ENCODE measurements around the gene ASIC1. TPM values are rescaled to one million over a fixed set of nuclear protein-coding genes. Genes with fewer than 3 reads are reported as not detected.

The ASIC1 gene
- total and polyA plus RNA-seq, 2 of the 13 experiments (the other 11 are each of a cell fraction or from before 2014, with no cell fraction given): 0.44 to 1.5 TPM

DNA sequence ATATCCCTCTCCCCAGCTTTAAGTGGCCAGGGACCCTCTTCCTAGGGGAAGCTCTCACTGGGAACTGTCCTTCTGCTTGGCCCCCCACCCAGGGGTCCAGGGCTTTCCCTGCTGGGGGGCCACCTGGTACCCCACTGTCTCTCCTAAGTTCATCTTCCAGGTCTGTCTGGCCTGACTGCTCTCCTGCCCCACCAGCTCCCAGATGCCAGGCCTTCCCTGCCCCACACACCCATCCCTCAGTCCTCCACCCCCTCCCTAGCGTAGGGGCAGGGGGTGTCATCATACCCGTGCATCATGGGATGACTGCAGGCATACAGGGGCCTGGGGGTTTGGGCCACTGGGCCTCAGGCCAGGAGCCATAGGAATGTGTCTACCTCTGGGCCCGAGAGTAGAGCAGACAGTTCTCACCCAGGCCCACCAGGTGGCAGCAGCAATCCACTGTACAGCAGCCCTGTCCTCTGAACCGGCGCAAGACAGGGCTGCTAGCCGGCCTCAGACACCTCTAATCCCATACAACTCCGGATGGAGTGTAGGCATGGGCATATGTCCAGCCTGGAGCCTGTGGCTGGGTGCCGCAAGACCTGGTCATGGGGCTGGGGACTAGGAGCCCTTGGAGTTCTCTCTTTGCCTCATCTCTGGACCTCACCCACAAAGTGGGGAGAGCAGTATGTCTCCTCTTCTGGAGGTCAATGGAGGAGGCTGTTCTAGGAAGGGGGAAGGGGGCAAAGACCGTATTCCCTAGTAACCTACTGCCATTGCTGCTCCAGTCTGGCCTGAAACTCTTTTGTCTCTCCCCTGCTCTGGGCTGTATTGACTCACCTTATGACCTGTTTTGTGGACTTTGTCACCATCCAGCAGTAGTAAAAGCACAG lies 17.8 kb downstream of the ASIC1 start (continued):
- TF ChIP-seq HNF4G (IDR thresholded peaks at IDR 0.05; ENCODE audit: borderline replicate concordance, low read depth, low read length): peak; percentile 14; the same call in 1 of the 2 replicates
- TF ChIP-seq HNF4G (CRISPR knock-in tag; IDR thresholded peaks at IDR 0.05; ENCODE audit: borderline replicate concordance, low read depth): no peak
- 0 out of 2 replicates have a peak, but pooled peaks have one; percentile 73 for TF ChIP-seq SALL2 (CRISPR knock-in tag; IDR thresholded peaks at IDR 0.05)
- TF ChIP-seq NFKB2 (CRISPR knock-in tag; IDR thresholded peaks at IDR 0.05; ENCODE audit: borderline replicate concordance): 0 out of 2 replicates have a peak, but pooled peaks have one; percentile 51
- TF ChIP-seq, protein P1, sequence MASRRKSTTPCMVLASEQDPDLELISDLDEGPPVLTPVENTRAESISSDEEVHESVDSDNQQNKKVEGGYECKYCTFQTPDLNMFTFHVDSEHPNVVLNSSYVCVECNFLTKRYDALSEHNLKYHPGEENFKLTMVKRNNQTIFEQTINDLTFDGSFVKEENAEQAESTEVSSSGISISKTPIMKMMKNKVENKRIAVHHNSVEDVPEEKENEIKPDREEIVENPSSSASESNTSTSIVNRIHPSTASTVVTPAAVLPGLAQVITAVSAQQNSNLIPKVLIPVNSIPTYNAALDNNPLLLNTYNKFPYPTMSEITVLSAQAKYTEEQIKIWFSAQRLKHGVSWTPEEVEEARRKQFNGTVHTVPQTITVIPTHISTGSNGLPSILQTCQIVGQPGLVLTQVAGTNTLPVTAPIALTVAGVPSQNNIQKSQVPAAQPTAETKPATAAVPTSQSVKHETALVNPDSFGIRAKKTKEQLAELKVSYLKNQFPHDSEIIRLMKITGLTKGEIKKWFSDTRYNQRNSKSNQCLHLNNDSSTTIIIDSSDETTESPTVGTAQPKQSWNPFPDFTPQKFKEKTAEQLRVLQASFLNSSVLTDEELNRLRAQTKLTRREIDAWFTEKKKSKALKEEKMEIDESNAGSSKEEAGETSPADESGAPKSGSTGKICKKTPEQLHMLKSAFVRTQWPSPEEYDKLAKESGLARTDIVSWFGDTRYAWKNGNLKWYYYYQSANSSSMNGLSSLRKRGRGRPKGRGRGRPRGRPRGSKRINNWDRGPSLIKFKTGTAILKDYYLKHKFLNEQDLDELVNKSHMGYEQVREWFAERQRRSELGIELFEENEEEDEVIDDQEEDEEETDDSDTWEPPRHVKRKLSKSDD (CRISPR knock-in tag; IDR thresholded peaks at IDR 0.05; ENCODE audit: low read depth): peak; percentile 55; the same call in 1 of the 2 replicates
- TF ChIP-seq, protein P2, sequence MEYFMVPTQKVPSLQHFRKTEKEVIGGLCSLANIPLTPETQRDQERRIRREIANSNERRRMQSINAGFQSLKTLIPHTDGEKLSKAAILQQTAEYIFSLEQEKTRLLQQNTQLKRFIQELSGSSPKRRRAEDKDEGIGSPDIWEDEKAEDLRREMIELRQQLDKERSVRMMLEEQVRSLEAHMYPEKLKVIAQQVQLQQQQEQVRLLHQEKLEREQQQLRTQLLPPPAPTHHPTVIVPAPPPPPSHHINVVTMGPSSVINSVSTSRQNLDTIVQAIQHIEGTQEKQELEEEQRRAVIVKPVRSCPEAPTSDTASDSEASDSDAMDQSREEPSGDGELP (IDR thresholded peaks at IDR 0.05; ENCODE audit: borderline replicate concordance, low read depth): 0 out of 2 replicates have a peak, but pooled peaks have one; percentile 18
- TF ChIP-seq SAP130 (CRISPR knock-in tag; IDR thresholded peaks at IDR 0.05; ENCODE audit: low read depth): peak; percentile 65
- TF ChIP-seq, protein P3, sequence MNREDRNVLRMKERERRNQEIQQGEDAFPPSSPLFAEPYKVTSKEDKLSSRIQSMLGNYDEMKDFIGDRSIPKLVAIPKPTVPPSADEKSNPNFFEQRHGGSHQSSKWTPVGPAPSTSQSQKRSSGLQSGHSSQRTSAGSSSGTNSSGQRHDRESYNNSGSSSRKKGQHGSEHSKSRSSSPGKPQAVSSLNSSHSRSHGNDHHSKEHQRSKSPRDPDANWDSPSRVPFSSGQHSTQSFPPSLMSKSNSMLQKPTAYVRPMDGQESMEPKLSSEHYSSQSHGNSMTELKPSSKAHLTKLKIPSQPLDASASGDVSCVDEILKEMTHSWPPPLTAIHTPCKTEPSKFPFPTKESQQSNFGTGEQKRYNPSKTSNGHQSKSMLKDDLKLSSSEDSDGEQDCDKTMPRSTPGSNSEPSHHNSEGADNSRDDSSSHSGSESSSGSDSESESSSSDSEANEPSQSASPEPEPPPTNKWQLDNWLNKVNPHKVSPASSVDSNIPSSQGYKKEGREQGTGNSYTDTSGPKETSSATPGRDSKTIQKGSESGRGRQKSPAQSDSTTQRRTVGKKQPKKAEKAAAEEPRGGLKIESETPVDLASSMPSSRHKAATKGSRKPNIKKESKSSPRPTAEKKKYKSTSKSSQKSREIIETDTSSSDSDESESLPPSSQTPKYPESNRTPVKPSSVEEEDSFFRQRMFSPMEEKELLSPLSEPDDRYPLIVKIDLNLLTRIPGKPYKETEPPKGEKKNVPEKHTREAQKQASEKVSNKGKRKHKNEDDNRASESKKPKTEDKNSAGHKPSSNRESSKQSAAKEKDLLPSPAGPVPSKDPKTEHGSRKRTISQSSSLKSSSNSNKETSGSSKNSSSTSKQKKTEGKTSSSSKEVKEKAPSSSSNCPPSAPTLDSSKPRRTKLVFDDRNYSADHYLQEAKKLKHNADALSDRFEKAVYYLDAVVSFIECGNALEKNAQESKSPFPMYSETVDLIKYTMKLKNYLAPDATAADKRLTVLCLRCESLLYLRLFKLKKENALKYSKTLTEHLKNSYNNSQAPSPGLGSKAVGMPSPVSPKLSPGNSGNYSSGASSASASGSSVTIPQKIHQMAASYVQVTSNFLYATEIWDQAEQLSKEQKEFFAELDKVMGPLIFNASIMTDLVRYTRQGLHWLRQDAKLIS (CRISPR knock-in tag; IDR thresholded peaks at IDR 0.05): no peak
- peak; percentile 58; the same call in 1 of the 2 replicates for TF ChIP-seq MIER3 (CRISPR knock-in tag; IDR thresholded peaks at IDR 0.05; ENCODE audit: borderline replicate concordance)
- TF ChIP-seq ZNF563 (CRISPR knock-in tag; IDR thresholded peaks at IDR 0.05): peak; percentile 55; the same call in 1 of the 2 replicates
- TF ChIP-seq ZNF296 (CRISPR knock-in tag; conservative IDR thresholded peaks at IDR 0.05): no peak
- TF ChIP-seq, protein P4, sequence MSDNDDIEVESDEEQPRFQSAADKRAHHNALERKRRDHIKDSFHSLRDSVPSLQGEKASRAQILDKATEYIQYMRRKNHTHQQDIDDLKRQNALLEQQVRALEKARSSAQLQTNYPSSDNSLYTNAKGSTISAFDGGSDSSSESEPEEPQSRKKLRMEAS (IDR thresholded peaks at IDR 0.05): peak; percentile 11; the same call in 1 of the 2 replicates
- TF ChIP-seq, protein P5, sequence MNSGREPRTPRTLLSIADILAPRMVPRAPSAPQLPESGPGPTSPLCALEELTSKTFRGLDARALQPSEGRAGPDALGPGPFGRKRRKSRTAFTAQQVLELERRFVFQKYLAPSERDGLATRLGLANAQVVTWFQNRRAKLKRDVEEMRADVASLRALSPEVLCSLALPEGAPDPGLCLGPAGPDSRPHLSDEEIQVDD (CRISPR knock-in tag; IDR thresholded peaks at IDR 0.05; ENCODE audit: borderline replicate concordance): 0 out of 2 replicates have a peak, but pooled peaks have one; percentile 45
- 0 out of 2 replicates have a peak, but pooled peaks have one; percentile 21 for TF ChIP-seq ETV6 (CRISPR knock-in tag; conservative IDR thresholded peaks at IDR 0.05)
- TF ChIP-seq YEATS4 (CRISPR knock-in tag; IDR thresholded peaks at IDR 0.05; ENCODE audit: borderline replicate concordance): peak; percentile 49; the same call in 1 of the 2 replicates
- TF ChIP-seq ZNF331 (CRISPR knock-in tag; IDR thresholded peaks at IDR 0.05): peak; percentile 69
- TF ChIP-seq KDM3A (CRISPR knock-in tag; IDR thresholded peaks at IDR 0.05; ENCODE audit: low read depth): 0 out of 2 replicates have a peak, but pooled peaks have one; percentile 53
- TF ChIP-seq ZNF343 (CRISPR knock-in tag; IDR thresholded peaks at IDR 0.05): 0 out of 2 replicates have a peak, but pooled peaks have one; percentile 59
- no peak for TF ChIP-seq HNRNPL (IDR thresholded peaks at IDR 0.05; ENCODE audit: low read depth, low read length)
- no peak for TF ChIP-seq ZNF780A (CRISPR knock-in tag; IDR thresholded peaks at IDR 0.05)
- peak; percentile 61; the same call in 1 of the 2 replicates for TF ChIP-seq ZFP36L1 (CRISPR knock-in tag; IDR thresholded peaks at IDR 0.05)

All from HepG2 (cell line).